Inflammatory macrophage (primary cell): Measurements from ENCODE around the gene PPP2R2C.
A peak's percentile ranks its signal among the peaks of the same experiment; 100 is the strongest.

Source experiments
- DNase-seq, 2 donors: peaks; one replicate each; pipeline ENCODE4 v3.0.0-alpha.2; 2020 to 2022

PPP2R2C gene

GRCh38 chr4:6299875-6300274 lies 172.5 kb downstream of the PPP2R2C start:
- no peak for DNase-seq

GRCh38 chr4:6298852-6299251 lies 173.6 kb downstream of the PPP2R2C start:
- DNase-seq: no peak

GRCh38 chr4:6298035-6298434 lies 174.4 kb downstream of the PPP2R2C start:
- no peak for DNase-seq

- no peak for DNase-seq
These were observed 175.1 kb downstream of the PPP2R2C start for GRCh38 chr4:6297266-6297815.

- no peak for DNase-seq
These were observed 176.4 kb downstream of the PPP2R2C start for GRCh38 chr4:6296026-6296425.

GRCh38 chr4:6295495-6295894 lies 176.9 kb downstream of the PPP2R2C start:
- DNase-seq: no peak

- no peak for DNase-seq
These were observed 177.6 kb downstream of the PPP2R2C start for GRCh38 chr4:6294705-6295421.

- DNase-seq: no peak
These were observed 178.8 kb downstream of the PPP2R2C start for GRCh38 chr4:6293661-6294060.

GRCh38 chr4:6293097-6293445 lies 179.3 kb downstream of the PPP2R2C start:
- DNase-seq: no peak

- no peak for DNase-seq
These were observed 179.9 kb downstream of the PPP2R2C start for GRCh38 chr4:6292376-6293096.

GRCh38 chr4:6291784-6292297 lies 180.6 kb downstream of the PPP2R2C start:
- DNase-seq: no peak

- DNase-seq: no peak
These were observed 181.5 kb downstream of the PPP2R2C start for GRCh38 chr4:6290769-6291547.

- no peak for DNase-seq
These were observed 182.2 kb downstream of the PPP2R2C start for GRCh38 chr4:6290256-6290655.

GRCh38 chr4:6288871-6289270 lies 183.5 kb downstream of the PPP2R2C start:
- DNase-seq: no peak

- DNase-seq: no peak
These were observed 184.1 kb downstream of the PPP2R2C start for GRCh38 chr4:6288342-6288741.

GRCh38 chr4:6287017-6287788 lies 185.2 kb downstream of the PPP2R2C start:
- DNase-seq: no peak

- no peak for DNase-seq
These were observed 189.1 kb downstream of the PPP2R2C start for GRCh38 chr4:6283282-6283681.

GRCh38 chr4:6282314-6282771 lies 190.1 kb downstream of the PPP2R2C start:
- no peak for DNase-seq

GRCh38 chr4:6281436-6282313 lies 190.7 kb downstream of the PPP2R2C start:
- DNase-seq: peak in 1 of 2 donors; percentile 25

GRCh38 chr4:6280365-6280996 lies 191.9 kb downstream of the PPP2R2C start:
- DNase-seq: no peak
